ENCODE measurements around the gene NLRP1.

NLRP1 gene

GRCh38 chr17:5466295-5466694 is 118.0 kb downstream of the NLRP1 start:
- no peak for DNase-seq

DNA sequence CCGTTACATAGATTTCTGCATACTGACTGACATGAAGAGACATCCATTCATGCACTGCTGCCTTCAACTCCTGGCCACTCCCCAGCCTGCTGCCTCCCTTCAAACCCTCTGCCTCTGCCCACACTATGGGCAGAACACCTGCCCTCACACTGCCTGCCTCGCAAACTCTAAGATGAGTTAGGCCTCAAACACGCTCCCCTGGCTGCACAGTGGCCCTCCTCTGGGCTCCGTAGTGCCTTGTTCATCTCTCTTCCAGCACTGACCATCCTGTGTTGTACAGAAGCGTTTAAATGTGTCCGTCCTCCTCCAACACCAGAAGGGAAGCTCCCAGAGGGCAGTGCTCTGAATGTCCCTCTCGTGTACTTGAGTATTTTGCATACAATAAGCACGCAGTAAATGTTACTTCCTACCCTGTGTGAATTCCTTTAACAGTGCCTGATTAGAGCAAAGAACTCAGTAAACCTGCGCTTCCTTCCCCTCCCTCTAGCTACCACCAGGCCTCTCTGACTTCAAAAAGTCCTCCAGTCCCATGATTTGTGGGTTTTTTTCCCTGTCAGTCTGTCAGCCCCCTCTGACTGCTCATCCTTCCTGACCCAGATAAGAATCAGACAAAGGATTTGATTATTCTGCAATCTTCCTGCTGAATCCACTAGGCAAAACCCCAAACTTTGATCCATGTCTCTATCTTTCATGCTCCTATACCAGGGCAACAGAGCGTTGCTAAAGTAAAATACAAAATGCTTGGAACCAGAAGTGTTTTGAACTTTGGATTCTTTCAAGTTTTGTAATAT is 119.4 kb downstream of the NLRP1 start:
- no peak for DNase-seq
